GM18519 (cell line): ENCODE results near the gene SCAMP1.
"Not testable (repeated sequence)": the region's sequence is repeated elsewhere in the genome, so short reads cannot be mapped to it uniquely, and the experiment has no call there.

ENCODE experiments used
- ATAC-seq: cut with Tn5 transposase; IDR thresholded peaks from one replicate; pipeline ENCODE4 v1.9.1; 2021; ENCODE audit warnings: mild to moderate bottlenecking, moderate library complexity; ENCODE audit not compliant: unreplicated experiment, low FRiP score

Gene SCAMP1

GRCh38 chr5:78359831-78360673, at the start of gene SCAMP1:
Gene SCAMP1 (plus strand): TSS chr5:78360617. CDS start chr5:78360672, 55 bp downstream.
- ATAC-seq, result peak; percentile 70

GRCh38 chr5:78317515-78317914, 42.9 kb upstream of the SCAMP1 start:
- no peak for ATAC-seq

- ATAC-seq, result no peak
Measured at GRCh38 chr5:78318337-78318736, 42.1 kb upstream of the SCAMP1 start.

- ATAC-seq, result no peak
Measured at GRCh38 chr5:78320401-78320800, 40.0 kb upstream of the SCAMP1 start.

GRCh38 chr5:78323241-78323640, 37.2 kb upstream of the SCAMP1 start:
- no peak for ATAC-seq

- ATAC-seq, result no peak
Measured at GRCh38 chr5:78326930-78327329, 33.5 kb upstream of the SCAMP1 start.

- ATAC-seq, result no peak
Measured at GRCh38 chr5:78327761-78328510, 32.5 kb upstream of the SCAMP1 start.

- ATAC-seq, result no peak
Measured at GRCh38 chr5:78328585-78329173, 31.7 kb upstream of the SCAMP1 start.

GRCh38 chr5:78331523-78332080, 28.8 kb upstream of the SCAMP1 start:
- ATAC-seq, result no peak

GRCh38 chr5:78334811-78335210, 25.6 kb upstream of the SCAMP1 start:
- no peak for ATAC-seq

GRCh38 chr5:78335976-78336375, 24.4 kb upstream of the SCAMP1 start:
- ATAC-seq, result no peak

GRCh38 chr5:78336698-78337097, 23.7 kb upstream of the SCAMP1 start:
- ATAC-seq, result no peak

GRCh38 chr5:78339617-78340436, 20.6 kb upstream of the SCAMP1 start:
- no peak for ATAC-seq

- no peak for ATAC-seq
Measured at GRCh38 chr5:78341440-78341839, 19.0 kb upstream of the SCAMP1 start.

GRCh38 chr5:78345485-78345884, 14.9 kb upstream of the SCAMP1 start:
- ATAC-seq, result no peak

GRCh38 chr5:78353520-78353919, 6.9 kb upstream of the SCAMP1 start:
- no peak for ATAC-seq

GRCh38 chr5:78354066-78354670, 6.2 kb upstream of the SCAMP1 start:
- ATAC-seq, result no peak

- no peak for ATAC-seq
Measured at GRCh38 chr5:78355561-78355960, 4.9 kb upstream of the SCAMP1 start.

- ATAC-seq, result not testable (repeated sequence)
Measured at GRCh38 chr5:78359455-78359830, 974 bp upstream of the SCAMP1 start.

- no peak for ATAC-seq
Measured at GRCh38 chr5:78360674-78360923, 182 bp downstream of the SCAMP1 start.
